ENCODE measurements around the gene ARID3A. TPM values are rescaled to one million over a fixed set of nuclear protein-coding genes. Genes with fewer than 3 reads are reported as not detected.
A peak's percentile ranks its signal among the peaks of the same experiment; 100 is the strongest.

Gene ARID3A
- total RNA-seq, 1 experiment from 2014 or later: 239 TPM

DNA sequence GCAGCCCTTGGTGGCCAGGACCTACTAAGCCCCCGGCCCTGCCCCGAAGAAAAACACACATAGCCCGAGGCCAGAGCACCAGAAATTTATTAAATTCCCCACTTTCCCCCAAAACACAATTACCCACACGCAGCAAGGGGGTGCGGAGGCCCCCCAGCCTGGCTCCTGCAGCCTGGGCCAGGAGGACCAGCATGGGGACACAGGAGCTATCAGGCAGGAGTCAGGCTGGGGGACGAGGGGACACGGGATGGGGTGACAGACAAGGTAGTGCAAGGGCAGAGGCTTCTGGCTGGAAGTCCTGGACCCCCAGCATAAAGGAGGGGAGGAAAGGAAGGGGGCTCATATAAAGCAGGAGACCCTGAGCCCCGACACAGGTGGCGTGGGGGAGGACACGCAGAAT lies 29.4 kb upstream of the ARID3A start:
- Mint-ChIP-seq H3K27me3 (ENCODE audit: insufficient read depth, unreplicated experiment) (no peaks in the 10 kb centered on the region), H3K9me3 (ENCODE audit: unreplicated experiment) (no peaks in the 10 kb centered on the region), H3K4me1 (ENCODE audit: low read depth, unreplicated experiment) (no peaks in the 10 kb centered on the region), H3K36me3 (ENCODE audit: insufficient read depth, unreplicated experiment) (peaks cover 42% of the 10 kb centered on the region), H3K4me3 (ENCODE audit: unreplicated experiment) (no peak overlapping the region), H3K27ac (ENCODE audit: unreplicated experiment) (no peak overlapping the region)
- ChIA-PET POLR2A (no interaction called here), CTCF (no interaction called here)
- BruUV-seq (replicated peaks): no TSS peak
- Histone ChIP-seq H3K9me3 (no peaks in the 10 kb centered on the region), H3K4me3 (ENCODE audit: low read depth, low read length) (no peak overlapping the region), H3K27me3 (replicated peaks; ENCODE audit: control insufficient read depth, insufficient read depth, low read length) (no peaks in the 10 kb centered on the region), H3K4me1 (no peaks in the 10 kb centered on the region), H3K36me3 (ENCODE audit: control insufficient read depth, insufficient read depth, low read length) (no peaks in the 10 kb centered on the region)
- no peak for DNase-seq
- TF ChIP-seq, protein P1, sequence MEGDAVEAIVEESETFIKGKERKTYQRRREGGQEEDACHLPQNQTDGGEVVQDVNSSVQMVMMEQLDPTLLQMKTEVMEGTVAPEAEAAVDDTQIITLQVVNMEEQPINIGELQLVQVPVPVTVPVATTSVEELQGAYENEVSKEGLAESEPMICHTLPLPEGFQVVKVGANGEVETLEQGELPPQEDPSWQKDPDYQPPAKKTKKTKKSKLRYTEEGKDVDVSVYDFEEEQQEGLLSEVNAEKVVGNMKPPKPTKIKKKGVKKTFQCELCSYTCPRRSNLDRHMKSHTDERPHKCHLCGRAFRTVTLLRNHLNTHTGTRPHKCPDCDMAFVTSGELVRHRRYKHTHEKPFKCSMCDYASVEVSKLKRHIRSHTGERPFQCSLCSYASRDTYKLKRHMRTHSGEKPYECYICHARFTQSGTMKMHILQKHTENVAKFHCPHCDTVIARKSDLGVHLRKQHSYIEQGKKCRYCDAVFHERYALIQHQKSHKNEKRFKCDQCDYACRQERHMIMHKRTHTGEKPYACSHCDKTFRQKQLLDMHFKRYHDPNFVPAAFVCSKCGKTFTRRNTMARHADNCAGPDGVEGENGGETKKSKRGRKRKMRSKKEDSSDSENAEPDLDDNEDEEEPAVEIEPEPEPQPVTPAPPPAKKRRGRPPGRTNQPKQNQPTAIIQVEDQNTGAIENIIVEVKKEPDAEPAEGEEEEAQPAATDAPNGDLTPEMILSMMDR (IDR thresholded peaks at IDR 0.05; ENCODE audit: insufficient read depth in 1 of 2, low read depth in 1 of 2, low read length in 1 of 2, severe bottlenecking in 1 of 2, unreplicated experiment in 1 of 2): no peak
- intact Hi-C loops (cut with micrococcal nuclease; ENCODE audit: unreplicated experiment): no loop called here

DNA sequence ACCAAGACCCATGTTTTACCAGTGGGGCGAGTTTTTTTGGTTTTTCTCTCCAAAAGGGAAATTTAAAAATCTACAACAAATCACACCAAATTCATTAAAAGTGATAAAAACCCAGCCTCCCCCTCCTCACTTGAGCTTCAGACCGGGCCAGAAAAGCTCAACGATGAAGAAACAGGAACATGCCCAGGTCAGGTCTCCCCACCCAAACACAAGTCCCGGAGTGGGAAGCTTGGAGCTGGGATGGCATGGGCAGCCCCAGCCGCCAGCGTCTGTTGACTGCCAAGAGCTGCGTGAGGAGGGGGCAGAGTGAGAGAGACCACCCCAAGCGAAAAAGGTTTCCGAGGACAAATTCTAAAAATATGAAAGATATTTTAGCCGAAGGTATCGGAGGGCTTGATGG lies 28.8 kb upstream of the ARID3A start:
- H3K27ac Mint-ChIP-seq (ENCODE audit: unreplicated experiment): no peak overlapping the region
- H3K9me3 Mint-ChIP-seq (ENCODE audit: unreplicated experiment): no peaks in the 10 kb centered on the region
- intact Hi-C loops (cut with micrococcal nuclease; ENCODE audit: unreplicated experiment): no loop called here
- Histone ChIP-seq H3K27me3 (replicated peaks; ENCODE audit: control insufficient read depth, insufficient read depth, low read length) (no peaks in the 10 kb centered on the region), H3K4me1 (no peaks in the 10 kb centered on the region), H3K9me3 (no peaks in the 10 kb centered on the region), H3K36me3 (ENCODE audit: control insufficient read depth, insufficient read depth, low read length) (no peaks in the 10 kb centered on the region), H3K4me3 (ENCODE audit: low read depth, low read length) (no peak overlapping the region)
- no peaks in the 10 kb centered on the region for H3K4me1 Mint-ChIP-seq (ENCODE audit: low read depth, unreplicated experiment)
- DNase-seq: no peak
- no TSS peak for BruUV-seq (replicated peaks)
- ChIA-PET CTCF (no interaction called here), POLR2A (no interaction called here)
- TF ChIP-seq, protein P1 (IDR thresholded peaks at IDR 0.05; ENCODE audit: insufficient read depth in 1 of 2, low read depth in 1 of 2, low read length in 1 of 2, severe bottlenecking in 1 of 2, unreplicated experiment in 1 of 2): no peak
- H3K27me3 Mint-ChIP-seq (ENCODE audit: insufficient read depth, unreplicated experiment): no peaks in the 10 kb centered on the region
- H3K36me3 Mint-ChIP-seq (ENCODE audit: insufficient read depth, unreplicated experiment): peaks cover 47% of the 10 kb centered on the region
- H3K4me3 Mint-ChIP-seq (ENCODE audit: unreplicated experiment): no peak overlapping the region

DNA sequence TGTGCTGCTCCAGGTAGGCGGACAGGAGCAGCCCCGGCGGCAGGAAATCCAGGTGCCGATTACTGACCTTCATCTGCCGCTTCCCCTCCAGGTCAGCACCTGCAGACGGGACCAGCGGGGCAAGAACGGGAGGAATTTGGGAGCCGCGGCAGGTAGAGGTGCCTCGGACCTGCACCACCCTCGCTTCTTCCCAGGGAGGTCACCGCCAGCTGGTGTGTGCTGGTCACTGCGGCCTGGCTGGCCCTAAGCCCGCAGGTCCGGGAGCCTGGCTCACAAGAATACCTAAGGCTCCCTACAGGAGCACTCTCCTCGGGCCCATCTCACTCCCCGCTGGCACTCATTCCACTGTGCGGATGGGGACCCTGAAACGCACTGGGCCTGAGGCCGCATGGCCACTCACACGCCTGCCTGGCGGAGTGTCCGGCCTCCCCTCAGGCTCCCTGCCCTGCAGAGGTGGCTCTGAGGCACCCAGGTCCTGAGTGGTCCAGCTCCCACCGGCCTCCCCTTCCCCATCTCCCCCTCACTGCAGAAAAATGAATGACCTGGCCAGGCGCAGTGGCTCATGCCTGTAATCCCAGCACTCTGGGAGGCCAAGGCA lies 28.3 kb upstream of the ARID3A start:
- intact Hi-C loops (cut with micrococcal nuclease; ENCODE audit: unreplicated experiment): no loop called here
- no peaks in the 10 kb centered on the region for H3K9me3 ChIP-seq
- Mint-ChIP-seq H3K27me3 (ENCODE audit: insufficient read depth, unreplicated experiment) (no peaks in the 10 kb centered on the region), H3K4me1 (ENCODE audit: low read depth, unreplicated experiment) (no peaks in the 10 kb centered on the region), H3K9me3 (ENCODE audit: unreplicated experiment) (no peaks in the 10 kb centered on the region), H3K27ac (ENCODE audit: unreplicated experiment) (no peak overlapping the region), H3K36me3 (ENCODE audit: insufficient read depth, unreplicated experiment) (peaks cover 50% of the 10 kb centered on the region), H3K4me3 (ENCODE audit: unreplicated experiment) (no peak overlapping the region)
- H3K4me1 ChIP-seq: no peaks in the 10 kb centered on the region
- CTCF ChIA-PET: no interaction called here
- BruUV-seq (replicated peaks): no TSS peak
- TF ChIP-seq, protein P1 (IDR thresholded peaks at IDR 0.05; ENCODE audit: insufficient read depth in 1 of 2, low read depth in 1 of 2, low read length in 1 of 2, severe bottlenecking in 1 of 2, unreplicated experiment in 1 of 2): peak; percentile 28
- no peaks in the 10 kb centered on the region for H3K36me3 ChIP-seq (ENCODE audit: control insufficient read depth, insufficient read depth, low read length)
- H3K4me3 ChIP-seq (ENCODE audit: low read depth, low read length): no peak overlapping the region
- POLR2A ChIA-PET: no interaction called here
- DNase-seq: peak in 1 of 2 experiments; percentile 59
- no peaks in the 10 kb centered on the region for H3K27me3 ChIP-seq (replicated peaks; ENCODE audit: control insufficient read depth, insufficient read depth, low read length)
